Uterus (tissue), 2 donors: ENCODE results near the gene LCE1C.

Source experiments
- POLR2A ChIP-seq, 2 donors: fragments of 450-650 bp; IDR thresholded peaks; one replicate each; pipeline ENCODE4 v1.6.1; 2016; ENCODE audit warnings: antibody characterized with exemption in 2 of 2, mild to moderate bottlenecking in 1 of 2, moderate library complexity in 1 of 2
- TF ChIP-seq, protein P1 (sequence below), 4 experiments: fragments of 200-600 bp in 2 of 4; fragments of 450-650 bp in 2 of 4; sonication (generic) in 2 of 4; IDR thresholded peaks; one replicate each; pipeline ENCODE4 v1.5.1; 2016 to 2019; ENCODE audit warnings: antibody characterized with exemption in 4 of 4, mild to moderate bottlenecking in 2 of 4, moderate library complexity in 1 of 4

DNA sequence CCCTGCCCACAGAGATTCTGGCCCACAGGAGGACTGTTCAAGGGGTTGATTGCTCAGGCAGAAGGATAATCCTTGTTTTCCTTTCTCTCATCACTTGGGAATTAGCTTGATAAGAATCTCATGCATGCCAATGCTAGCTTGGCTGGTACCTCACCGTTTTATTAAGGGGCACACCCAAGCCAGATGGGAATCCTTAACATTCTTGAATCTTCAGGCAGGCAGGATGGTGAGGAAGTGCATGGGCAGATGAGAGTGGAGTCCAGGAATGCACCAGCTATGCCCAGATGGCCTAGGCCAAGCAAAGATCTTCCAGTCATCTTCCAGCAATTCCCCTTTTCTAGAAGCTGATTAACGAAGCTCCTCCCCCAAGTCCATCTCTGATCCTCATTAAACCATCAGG, 49.2 kb upstream of the LCE1C start:
- TF ChIP-seq POLR2A (IDR thresholded peaks at IDR 0.05): no peak
- TF ChIP-seq, protein P1, sequence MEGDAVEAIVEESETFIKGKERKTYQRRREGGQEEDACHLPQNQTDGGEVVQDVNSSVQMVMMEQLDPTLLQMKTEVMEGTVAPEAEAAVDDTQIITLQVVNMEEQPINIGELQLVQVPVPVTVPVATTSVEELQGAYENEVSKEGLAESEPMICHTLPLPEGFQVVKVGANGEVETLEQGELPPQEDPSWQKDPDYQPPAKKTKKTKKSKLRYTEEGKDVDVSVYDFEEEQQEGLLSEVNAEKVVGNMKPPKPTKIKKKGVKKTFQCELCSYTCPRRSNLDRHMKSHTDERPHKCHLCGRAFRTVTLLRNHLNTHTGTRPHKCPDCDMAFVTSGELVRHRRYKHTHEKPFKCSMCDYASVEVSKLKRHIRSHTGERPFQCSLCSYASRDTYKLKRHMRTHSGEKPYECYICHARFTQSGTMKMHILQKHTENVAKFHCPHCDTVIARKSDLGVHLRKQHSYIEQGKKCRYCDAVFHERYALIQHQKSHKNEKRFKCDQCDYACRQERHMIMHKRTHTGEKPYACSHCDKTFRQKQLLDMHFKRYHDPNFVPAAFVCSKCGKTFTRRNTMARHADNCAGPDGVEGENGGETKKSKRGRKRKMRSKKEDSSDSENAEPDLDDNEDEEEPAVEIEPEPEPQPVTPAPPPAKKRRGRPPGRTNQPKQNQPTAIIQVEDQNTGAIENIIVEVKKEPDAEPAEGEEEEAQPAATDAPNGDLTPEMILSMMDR (IDR thresholded peaks at IDR 0.05): no peak
